Endothelial cell of umbilical vein (primary cell): Measurements from ENCODE around the gene MST1.

Experiments used
- CTCF ChIP-seq, 2 donors: IDR thresholded peaks; 1 replicate in 1 of 2; 2 replicates in 1 of 2; pipeline ENCODE4 v1.5.1; 2011; ENCODE audit warnings: low read length in 2 of 2, mild to moderate bottlenecking in 2 of 2, moderate library complexity in 2 of 2, control low read depth in 1 of 2, inconsistent platforms in 1 of 2, low read depth in 1 of 2; ENCODE audit not compliant: insufficient read depth in 1 of 2; ENCODE audit errors: extremely low read depth in 1 of 2
- JUN ChIP-seq: IDR thresholded peaks from 2 replicates; pipeline ENCODE4 v1.6.1; 2011; ENCODE audit warnings: borderline replicate concordance, low read depth; ENCODE audit not compliant: insufficient read length, insufficient read depth
- POLR2AphosphoS5 ChIP-seq: IDR thresholded peaks from 2 replicates; pipeline ENCODE4 v1.6.1; 2012; ENCODE audit warnings: low read depth, mild to moderate bottlenecking, control low read depth, low read length, moderate library complexity; ENCODE audit not compliant: insufficient read depth

GRCh38 chr3:49705390-49705960, 16.2 kb upstream of the MST1 start:
- no peak for TF ChIP-seq JUN
- TF ChIP-seq CTCF (IDR thresholded peaks at IDR 0.05; ENCODE audit: extremely low read depth in 1 of 2, insufficient read depth in 1 of 2, low read depth in 1 of 2, low read length in 2 of 2): no peak
- no peak for TF ChIP-seq POLR2AphosphoS5
